CD4-positive, alpha-beta T cell treated with Interleukin-15 for 1 hour (primary cell): Measurements from ENCODE around the gene EVC.

ENCODE experiments used
- DNase-seq: peaks from one replicate; pipeline ENCODE4 v3.0.0-alpha.2; 2020

Gene EVC

DNA sequence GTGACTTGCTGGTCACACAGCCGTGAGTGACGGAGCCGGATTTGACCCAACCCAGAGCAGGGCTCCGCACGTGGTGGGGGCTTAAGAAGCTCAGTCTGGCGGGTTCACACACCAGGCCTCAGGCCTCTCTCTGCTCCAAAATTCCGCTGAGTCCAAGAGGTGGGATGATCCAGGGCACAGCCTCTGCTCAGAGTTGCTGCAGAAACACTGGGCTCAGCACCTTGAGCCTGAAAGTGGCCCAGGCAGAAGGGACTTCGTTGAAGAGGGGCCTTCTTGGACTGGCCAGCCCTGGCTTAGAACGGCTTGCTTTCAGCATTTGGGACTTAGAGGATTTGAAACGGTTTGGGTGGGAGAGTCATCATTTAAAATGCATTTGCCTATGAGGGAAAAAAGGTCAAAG is 21.2 kb downstream of the EVC start:
- no peak for DNase-seq

DNA sequence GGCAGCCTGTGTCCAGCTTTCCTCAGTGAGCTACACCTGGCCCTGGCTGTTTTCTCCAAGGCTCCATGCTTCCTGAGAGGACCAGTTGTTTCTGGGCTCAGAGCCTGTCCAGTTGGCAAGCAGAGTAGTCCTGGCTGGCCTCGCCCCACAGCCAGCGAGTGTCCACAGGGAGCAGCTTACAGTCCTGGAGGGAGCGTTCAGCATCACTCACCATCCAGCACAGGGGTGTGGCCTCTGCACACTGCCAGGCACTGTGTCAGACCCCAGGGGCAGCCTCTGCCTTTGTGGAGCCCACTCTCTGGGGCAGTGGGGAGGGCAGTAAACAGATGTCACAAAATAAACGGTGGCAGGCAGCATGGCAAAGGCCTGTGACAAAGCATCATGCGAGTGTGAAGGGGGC is 23.9 kb downstream of the EVC start:
- no peak for DNase-seq

DNA sequence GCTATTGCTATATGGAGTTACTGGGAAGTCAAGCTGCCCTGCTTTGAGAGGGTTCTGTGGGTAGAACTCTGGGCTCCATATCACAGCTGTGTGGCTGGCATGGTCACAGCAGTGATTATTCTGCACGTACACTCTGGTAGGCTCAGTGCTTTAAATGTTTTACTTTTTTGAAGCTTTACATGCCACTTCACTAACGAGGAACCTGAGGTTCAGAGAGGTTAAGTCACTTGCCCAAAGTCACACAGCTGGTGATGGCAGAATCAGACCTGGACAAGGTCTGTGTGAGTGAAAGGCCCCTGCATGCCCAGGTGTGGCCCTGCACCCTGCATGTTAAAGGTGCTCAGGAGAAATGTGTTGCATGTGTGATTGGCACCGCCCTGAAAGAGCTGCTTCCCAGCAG is 24.5 kb downstream of the EVC start:
- no peak for DNase-seq

DNA sequence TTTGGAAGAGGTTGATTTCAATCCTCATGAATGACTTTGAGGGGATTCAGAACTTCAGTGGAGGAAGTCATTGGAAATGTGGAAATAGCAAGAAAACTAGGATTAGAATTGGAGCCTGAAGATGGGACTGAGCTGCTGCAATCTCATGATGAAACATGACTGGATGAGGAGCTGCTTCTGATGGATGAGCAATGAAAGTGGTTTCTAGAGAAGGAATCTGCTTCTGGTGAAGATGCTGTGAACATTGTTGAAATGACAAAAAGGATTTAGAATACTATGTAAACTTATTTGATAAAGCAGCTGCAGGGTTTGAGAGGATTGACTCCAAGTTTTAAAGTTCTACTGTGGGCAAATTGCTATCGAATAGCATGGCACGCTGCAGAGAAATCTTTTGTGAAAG is 27.1 kb downstream of the EVC start:
- no peak for DNase-seq

DNA sequence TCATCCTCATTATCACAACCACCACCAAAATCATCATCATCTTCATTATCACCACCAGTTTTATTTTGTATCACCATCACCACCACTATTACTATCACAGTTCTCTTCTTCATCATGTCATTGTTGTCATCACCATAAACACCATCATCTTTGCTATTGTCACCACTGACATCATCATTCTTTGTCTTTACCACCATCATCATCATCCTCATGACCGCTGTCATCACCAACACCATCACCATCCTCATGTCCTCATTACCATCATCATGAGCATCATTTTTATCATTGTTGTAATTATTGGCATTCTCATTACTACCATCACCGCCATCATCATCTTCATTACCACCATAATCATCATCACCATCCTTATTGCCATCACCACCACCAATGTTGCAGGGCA is 31.4 kb downstream of the EVC start:
- no peak for DNase-seq

DNA sequence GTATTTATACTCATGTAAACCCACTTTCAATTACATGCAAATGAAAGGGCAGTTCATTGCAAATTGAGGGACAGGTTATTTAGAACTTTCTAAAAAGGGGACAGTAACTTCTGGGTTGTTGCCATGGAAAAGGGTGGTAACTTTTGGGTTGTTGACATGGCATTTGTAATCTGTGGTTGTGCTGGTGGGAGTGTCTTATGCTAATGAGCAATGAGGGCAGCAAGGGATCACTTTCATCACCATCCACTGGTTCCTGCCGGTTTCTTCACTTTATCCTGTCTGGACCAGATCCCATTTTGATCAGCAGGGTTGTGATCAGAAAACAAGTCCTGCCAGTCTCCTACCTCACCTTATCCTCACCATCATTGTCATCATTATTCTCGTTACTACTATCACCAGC is 32.0 kb downstream of the EVC start:
- DNase-seq, result no peak

DNA sequence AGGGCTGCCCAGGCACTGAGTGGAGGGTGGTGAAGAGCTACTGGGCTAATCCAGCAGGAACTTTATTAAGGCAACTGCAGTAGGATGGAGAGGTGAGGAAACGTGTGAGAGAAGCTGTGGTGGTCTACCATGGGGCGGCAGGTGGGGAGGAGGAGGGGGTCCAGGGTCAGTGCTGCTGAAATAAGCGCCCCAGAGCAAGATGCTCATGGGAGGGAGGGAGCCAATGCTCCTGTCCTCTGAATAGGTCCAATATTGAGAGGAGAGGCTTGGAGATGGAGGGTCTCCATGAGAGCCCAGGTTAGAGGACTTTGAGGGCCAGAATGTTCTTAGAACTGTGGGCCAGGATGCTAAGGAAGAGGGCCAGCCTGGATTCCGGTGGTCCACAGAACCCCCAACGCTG is 35.2 kb downstream of the EVC start:
- no peak for DNase-seq

DNA sequence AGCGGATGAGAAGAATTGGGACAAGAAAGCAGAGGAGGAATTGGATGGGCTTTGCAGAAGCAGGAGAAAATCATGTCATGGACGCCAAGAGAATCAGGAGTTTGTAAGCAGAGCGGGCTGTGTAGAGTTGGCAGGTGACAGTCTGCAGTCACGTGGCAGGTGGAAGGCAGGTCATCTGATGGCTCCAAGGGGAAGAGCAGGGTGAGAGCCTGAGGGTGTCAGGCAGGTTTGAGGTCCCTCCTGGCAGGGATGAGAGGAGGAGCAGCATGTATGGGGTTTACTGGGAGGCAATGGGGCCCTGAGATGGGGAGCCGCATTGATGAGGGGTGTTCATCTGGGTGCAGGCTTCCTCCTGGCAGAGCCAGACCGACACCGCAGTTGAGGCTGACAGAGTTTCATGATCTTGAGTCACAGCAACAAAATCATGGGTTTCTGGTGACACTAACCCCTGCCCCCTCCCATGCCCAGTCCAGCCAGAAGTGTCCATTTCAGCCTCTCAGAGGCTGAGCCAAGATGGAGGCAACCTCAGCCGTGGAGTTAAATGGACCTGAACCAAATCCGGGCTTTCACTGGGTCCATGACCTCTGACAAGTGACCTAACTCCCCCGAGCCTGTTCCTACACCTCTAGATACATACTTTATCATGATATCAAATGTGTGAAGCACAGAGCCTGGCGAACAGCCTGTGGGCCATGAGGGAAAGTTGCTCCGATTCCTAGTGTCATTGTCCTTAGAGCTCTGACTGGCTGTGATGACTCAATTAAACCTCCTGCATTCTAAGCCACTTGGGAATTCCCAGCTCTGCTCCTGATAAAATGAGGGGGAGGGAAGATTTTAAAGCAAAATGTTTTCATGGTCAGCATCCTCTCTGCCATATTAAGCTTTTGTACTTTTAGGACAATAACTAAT is 36.1 kb downstream of the EVC start:
- no peak for DNase-seq

DNA sequence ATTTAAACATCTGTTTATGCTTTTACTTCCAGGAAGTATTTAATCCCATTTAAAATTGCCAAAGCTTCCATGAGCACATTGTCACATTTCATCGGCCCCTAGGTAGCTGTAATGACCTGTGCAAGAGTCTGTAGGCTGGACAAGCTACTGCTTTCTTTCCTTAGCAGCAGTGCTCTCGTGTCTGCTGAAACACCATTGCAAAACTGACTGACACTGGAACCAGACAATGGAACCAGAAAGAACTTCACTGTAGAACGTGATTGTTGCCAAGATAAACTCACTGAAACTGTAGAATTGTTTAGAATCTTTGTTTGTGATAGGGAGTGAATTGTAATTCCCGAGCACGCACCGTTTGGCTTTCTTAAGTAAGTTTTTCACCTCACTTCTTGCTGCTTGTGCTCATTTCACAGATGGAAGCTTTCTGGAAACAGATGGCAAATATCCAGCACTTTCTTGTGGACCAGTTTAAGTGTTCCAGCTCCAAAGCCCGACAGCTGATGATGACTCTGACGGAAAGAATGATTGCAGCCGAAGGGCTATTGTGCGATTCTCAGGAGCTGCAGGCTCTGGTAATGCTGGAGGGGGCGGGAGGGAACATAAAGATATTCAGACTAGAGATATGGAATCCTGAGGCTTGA is 36.9 kb downstream of the EVC start:
- no peak for DNase-seq

DNA sequence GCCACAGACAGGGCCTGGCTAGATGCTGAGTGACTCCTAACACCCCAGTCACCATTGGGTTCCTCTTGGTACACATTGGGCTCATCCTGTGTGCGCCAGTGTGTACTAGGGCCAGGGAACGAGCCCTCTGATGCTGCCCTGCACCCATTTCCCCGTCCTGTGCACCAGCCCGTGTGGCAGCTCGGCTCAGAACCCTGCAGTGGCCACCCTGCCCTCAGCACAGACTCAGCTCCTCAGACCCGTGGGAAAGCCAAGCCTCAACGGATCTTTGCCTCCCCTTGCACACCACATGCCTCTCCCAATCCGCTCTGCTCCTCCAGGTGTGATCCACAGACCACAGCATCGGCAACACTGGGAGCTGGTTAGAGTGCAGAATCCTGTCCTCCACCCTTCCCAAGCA is 38.6 kb downstream of the EVC start:
- no peak for DNase-seq

DNA sequence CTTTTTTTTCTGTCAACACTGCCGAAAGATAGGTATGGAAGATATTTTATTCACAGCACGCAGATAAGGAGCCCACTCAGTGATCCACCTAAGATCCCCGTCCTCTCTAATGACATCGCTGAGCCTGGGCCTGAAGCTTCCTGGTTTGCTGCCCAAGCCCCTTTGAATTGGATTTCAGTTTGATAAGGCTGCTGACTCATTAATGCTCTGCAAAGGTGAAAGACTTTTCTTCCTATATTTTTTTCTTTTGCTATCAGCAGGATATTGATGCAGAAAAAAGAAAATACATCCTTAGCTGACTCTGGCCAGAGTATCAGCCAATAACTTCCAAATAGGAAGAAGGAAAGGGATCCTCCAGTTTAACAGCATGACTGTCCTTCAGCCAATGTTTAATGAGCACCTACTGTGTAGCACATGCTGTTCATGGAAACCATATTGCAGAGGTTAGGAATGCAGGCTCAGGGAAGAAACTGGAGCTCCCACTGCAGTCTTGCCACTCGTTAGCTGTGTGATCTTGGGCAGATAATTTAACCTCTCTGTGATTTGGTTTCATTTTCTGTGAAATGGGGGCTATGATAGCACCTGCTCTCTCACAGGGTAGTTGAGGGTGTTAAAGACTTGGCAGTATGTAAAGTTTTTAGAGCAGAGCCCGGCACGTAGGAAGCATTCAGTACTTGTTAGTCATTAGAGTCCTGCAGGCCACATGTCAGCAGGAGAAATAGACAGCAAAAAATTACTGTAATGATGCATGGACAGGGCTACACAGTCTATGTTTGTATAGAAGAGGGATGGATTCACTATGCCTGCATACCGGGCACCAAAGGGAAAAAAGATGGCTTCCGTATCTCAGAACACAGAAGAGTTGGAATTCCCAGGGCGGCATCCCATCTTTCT is 39.3 kb downstream of the EVC start:
- DNase-seq, result no peak

DNA sequence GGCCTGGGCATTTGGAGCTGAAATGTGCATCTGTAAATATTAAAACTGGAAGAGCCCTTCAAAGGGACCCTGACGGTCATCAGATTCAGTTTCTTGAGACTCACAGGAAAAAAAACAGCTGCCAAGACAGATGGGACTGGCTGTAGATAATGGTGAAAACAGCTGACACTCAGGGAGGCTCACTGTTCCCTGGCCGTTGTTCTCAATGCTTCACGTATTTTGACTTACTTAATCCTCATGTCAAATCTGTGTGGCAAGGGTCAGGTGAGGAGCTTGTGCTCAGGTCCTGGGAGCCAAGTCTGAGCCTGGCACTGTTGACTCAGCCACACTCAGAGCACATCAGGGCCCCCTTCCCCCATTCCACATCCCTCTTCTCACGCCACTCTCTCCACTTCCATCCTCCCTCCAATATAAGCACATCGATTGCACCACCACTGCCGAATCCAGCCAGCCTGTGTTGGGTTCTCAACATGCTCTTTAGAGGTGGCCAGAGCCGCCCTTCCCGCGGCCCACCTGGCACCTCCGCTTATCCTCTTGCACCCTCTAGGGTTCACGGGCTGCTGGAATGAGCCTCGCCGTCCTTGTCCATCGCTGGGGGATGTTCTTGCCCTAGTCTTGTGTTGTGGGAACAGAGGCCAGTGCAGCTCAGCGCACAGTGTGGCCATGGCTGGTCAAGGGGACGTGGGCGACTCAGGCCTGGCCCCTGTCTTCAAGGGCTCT is 40.1 kb downstream of the EVC start:
- no peak for DNase-seq

DNA sequence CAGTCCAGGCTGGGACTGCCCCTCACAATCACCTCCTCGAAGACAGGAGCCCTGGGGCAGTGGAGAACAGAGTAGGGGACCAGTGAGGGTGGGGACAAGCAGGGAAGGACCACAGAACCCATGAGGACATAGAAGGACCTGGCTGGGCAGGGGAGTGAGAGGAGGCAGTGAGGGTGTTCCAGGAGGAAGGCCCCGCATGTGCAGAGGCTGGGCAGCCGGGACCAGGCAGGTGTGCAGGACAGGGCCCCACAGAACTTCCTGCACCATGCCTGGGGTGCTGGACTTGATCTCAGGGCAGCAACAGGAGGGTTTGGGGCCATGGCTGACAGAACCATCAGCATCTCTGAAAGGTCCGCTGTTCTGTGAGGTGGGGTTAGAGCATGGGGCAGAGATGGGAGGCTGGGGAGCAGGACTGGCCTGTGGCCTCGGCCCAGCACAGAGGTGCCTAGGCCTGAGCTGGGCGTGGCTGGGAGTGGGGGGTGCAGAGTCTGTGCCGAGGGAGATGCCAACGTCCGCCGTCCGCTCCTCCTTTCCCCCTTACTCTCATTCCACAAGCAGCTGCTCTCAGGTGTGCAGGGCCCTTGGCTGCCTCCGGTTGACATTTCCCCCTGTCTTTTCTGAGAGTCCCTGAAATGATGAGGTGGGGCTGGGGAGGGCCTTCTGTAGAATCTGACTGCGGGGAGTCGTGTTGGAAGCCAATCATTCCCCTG is 40.8 kb downstream of the EVC start:
- DNase-seq, result no peak

DNA sequence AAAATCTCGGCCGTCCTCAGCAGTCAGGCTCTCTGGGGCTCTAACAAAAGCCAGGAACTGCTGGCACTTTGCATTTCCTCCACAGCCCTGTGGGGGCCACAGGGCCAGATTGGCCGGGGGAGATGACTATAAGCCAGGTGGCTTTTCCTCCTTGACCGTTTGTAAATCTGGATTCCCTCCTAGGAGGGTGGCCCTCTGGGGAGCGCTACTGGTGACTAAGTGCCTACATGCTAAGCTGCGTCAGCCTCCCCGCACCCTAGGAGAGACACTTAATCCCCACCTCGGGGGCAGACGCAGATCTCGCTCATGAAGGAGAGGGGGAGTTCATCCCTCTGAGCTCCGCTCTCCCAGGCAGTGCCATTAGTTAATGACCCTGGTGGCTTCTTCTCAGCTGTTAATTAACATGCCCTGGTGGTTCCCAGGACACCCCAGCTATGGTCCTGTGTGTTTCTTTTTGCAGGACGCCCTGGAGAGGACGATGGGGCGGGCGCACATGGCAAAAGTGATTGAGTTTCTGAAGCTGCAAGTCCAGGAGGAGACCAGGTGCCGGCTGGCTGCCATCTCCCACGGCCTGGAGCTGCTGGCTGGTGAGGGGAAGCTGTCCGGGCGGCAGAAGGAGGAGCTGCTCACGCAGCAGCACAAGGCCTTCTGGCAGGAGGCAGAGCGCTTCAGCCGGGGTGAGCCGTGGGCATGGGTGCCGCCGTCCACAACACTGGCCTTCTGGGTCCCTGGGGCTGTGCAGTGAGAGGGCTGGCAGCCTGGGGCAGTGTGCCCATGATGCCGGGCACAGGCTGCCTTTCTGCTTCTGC is 41.6 kb downstream of the EVC start:
- DNase-seq, result no peak

DNA sequence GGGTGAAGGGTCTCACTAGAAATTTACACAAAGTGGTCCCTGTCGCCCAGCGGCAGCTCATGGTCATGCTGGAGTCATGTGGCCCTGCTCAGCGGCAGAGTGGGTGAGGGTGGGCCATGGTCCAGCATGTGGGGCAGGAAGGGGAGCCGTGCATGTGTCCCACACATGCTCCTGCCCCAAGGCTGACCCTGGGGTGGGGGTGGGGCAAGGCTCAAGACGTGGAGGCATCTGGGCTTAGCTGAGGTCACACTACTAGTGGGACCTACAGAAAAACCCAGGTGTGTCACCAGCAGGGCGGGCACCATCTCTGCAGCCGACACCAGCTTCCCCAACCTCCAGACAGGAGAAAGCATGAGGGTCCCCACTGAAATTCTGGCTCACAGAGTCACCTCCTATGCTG is 42.4 kb downstream of the EVC start:
- no peak for DNase-seq

DNA sequence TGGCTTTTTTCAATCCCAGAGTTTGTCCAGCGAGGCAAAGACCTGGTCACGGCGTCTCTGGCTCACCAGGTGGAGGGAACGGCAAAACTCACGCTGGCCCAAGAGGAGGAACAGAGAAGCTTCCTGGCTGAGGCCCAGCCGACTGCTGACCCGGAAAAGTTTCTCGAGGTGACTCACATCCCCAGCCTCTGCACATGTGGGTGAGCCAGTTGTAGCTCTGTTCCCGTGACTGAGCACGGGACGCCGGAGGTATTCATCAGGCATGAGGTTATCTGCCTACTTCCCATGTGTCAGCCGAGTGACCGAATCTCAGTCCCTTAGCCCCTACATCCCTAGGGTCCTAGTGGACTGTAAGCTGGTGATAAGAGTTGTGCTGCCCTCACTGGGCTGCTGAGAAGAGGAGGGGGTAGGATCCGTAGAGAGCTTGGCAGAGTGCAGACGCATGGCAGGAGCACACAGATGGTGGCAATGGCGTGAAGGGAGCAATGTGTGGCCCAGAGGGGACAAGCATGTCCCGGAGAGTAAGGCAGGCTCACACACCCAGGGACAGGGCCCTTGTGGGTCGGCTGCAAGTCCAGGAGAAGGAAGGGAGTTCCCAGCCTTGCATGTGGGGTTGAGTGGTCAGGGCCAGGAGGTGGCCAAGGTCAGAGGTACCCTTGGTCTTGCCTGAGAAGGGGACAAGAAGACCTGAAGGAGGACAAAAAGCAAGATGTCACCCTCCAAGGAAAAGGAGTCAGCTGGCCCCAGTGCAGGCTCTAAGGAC is 42.9 kb downstream of the EVC start:
- DNase-seq, result no peak

DNA sequence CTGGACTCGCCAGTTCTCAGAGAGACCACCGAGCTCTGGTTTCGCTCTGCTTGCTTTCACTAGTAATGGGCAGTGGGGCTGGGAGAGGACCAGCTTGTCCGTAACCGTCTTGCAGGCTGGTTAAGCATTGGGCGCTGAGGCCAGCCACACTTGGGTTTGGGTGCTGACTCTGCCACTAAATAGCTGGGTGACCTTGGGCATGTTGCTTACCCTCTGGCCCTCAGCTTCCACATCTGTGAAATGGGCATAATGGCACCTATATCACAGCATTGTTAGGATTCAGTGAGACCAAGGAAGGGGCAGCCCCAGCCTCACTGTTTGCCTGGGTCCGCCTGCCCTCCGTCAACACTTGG is 43.5 kb downstream of the EVC start:
- no peak for DNase-seq

DNA sequence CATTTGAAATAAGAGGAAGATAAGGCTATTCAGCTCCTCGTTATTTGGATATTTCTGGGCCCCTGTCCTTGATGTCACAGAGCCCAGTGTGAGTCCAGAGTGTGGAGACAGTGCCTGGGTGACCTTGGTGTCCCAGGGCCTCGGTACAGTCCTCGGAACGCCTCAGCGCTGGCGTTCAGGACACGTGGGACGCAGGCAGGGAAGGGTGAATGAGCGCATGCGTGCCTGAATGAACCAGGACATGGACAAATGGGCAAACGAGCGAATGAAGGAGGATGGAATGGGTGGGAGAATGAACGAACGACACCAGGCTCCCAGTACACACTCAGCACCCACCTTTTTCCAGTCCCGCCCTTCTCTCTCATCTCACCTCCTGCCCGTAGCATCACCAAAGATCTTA is 44.2 kb downstream of the EVC start:
- DNase-seq, result no peak

DNA sequence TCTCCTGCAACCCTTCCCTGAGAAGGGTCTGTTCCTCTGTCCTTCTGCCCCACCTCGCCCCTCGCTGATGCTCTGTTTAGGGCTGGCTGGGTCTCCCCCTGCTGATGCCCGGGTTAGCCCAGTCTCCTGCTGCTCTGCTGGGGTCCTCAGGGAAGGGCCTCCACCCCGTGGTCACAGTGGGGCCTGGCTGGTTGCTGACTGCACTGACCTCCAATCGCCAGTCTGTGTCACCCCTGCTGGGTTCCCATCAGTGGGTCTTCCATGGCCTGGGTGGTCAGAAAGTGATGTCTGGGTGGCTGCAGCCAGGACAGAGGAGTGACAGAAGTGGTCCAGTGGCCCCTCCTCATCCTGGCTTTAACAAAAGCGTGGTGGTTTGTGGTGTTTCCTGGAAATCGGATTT is 44.7 kb downstream of the EVC start:
- no peak for DNase-seq

DNA sequence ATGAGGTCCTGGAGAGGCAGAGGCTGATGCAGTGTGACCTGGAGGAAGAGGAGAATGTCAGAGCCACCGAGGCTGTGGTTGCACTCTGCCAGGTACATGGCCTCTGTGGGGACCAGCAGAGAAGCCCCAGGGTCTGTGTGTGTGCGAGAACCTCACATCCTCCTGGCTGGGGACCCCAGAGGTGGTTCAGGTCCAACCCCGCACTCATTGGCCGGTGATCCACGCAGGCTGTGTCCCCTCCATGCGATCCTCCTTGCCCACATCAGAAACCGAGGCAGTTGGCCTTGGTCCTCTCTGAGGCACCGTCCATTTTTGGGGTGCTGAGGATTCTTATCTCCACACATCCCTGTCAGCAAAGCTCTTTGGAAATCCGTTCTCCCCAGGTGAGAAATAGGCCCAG is 45.3 kb downstream of the EVC start:
- DNase-seq, result no peak

DNA sequence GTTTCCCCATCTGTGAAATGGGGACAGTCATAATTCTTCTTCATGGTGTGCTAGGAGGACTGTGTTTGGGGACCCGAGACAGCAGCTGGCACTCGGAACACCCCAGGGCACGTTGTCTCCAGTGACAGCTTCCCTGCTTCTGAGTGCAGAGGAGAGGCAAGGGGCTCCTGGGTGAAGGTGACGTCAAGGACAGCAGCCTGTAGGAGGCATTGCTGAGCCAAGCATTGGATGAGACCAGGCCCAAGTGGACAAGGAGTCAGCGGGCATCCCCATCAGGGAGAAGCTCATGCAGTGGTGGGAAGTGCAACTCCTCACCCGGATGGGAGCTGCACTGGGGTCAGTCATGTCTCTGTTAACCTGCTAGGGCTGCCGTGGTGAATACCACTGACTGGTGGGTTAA is 46.1 kb downstream of the EVC start:
- no peak for DNase-seq
